Suppressor macrophage (primary cell): ENCODE results near the gene EZH1.

ENCODE experiments used
- DNase-seq, 4 experiments: peaks; one replicate each; pipeline ENCODE4 v3.0.0-alpha.2; 2020 to 2022
- total RNA-seq, 17 experiments: gene quantifications; one replicate each; lab custom pipeline; 2026; ENCODE audit warnings: mixed read lengths in 6 of 17, inconsistent platforms in 3 of 17; lab: John Stamatoyannopoulos, UW

EZH1 gene
- total RNA-seq, result 12.3 to 47.9 (median 26.1) reads per million in 17 experiments

DNA sequence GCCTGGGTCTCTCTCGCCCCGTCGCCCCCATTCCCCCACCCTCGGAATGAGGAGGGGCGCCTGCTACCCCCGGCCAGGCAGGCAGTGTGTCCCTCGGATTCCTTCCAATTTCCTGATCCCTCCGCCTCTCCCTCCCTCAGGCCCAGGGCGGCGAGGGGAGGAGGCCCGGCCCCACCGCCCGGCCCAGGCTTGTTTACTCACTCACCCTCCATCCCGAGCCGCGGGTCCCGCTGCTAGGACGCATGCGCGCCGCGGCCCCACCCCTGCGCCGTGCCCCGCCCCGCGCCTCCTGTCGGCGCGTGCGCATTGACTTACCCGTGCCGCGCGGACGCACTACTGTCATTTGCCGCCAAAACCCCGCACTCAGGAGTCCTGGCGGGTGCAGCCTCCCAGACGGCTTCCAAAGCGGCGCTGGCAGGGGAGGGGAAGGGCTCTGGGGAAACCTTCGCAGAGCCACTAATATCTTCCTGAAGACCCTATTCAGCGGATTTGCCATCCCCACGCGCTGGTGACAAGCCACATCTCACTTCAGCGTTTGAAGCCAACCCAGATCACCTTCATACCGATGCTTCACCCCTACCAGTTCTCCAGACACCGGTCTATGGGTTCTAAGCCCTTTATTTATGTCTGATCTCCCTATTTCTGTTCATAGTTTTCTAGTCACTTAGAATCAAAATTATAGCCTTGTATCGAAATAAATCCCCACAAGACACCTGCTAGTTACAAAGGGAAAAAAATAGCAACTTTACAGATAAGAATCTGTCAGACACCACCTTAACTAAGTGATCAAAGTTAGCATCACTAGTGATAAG is at the start of gene EZH1:
Gene EZH1 (minus strand): TSS at position 235 of the 812 bp plus-strand sequence. CDS start 16,099 bp downstream, outside the sequence.
- peak; percentile 94 to 98 (median 96) for DNase-seq

DNA sequence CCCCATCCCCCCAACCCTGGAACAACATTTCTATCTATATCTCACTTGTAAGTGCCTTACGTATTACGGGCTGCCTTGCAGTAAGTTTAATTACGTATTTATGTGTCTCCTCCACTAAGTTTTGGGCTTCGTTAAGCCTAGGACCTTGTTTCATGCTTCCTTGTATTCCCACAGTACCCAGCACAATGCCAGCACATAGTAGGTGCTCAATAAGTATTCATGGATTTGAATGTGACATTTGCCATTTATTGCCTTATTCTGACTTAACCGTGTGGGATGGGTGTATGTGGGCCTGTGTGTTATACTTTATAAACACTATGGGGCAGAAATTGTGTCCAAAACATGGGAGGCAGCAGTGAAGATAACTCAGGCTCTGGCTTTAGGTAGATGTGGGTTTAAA is 47.7 kb upstream of the EZH1 start:
- no peak for DNase-seq

DNA sequence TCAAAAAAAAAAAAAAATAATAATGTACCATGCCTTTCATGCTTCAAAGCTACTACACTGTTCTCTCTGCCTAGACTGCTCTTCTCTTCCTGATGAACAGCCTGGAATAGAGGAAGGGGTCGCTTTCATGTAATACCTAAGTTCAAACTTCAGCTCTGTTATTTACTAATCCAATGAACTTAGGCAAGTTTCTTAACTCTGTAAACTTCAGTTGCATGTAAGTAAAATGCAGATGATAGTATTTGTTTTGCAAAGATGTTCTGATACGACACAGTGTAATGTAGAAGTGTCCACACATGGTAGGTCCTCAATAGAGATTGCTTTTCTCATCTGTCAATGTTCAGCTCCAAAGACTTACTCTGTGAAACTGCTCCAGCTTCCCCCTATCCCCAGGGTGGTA is 47.1 kb upstream of the EZH1 start:
- DNase-seq, result no peak

DNA sequence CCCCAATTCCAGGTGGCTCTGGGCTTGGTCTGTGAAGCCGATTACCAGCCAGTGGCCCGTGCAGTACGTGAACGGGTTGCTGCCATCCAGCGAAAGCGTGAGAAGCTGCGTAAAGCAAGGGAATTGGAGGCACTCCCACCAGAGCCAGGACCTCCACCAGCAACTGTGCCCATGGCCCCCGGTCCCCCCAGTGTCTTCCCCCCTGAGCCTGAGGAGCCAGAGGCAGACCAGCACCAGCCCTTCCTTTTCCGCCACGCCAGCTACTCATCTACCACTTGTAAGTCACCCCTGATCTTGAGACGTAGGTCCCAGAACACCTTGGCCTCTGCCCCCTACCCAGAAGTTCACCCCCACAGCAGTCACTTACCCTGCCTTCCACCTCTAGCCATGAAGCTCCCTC is 42.4 kb upstream of the EZH1 start:
- DNase-seq, result no peak

DNA sequence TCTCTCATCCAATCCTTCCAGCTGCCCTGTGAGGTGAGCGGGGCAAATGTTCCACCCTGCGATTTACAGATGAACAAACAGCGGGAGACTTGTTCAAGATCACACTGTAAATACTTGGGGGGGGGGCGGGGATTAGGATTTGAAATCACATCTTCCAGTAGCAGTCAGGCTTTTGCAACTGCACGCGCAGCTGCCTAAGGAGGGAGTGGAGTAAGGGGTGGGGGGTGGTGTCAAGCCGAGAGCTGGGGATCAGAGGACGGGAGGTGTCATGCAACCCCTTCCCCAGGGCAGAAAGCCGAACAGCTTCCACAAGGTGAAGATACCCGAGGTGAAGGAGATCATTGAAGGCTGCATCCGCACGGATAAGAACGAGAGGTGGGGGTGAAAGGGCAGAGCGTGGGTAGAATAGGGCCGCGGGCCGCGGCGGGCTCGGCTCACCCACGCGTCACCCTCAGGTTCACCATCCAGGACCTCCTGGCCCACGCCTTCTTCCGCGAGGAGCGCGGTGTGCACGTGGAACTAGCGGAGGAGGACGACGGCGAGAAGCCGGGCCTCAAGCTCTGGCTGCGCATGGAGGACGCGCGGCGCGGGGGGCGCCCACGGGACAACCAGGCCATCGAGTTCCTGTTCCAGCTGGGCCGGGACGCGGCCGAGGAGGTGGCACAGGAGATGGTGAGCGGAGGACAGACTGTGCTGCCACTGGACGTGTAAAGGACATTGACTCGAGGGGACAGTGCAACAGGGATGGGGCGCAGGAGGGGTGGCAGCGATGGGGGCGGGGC is 40.2 kb upstream of the EZH1 start:
- DNase-seq, result peak; percentile 31 to 75 (median 46)

DNA sequence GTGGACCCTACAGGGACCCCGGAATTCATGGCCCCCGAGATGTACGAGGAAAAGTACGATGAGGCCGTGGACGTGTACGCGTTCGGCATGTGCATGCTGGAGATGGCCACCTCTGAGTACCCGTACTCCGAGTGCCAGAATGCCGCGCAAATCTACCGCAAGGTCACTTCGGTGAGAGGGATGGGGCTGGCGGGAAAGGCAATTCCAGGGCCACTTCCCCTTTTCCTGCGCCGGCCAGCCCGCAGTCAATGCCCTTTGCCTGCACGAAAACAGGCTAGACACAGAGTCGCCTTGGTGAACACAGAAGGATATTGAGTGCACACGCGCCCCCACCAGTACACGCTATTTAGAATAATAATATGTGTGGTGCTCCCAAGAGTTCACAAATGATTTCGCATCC is 39.6 kb upstream of the EZH1 start:
- peak; percentile 53 to 76 (median 59) for DNase-seq

DNA sequence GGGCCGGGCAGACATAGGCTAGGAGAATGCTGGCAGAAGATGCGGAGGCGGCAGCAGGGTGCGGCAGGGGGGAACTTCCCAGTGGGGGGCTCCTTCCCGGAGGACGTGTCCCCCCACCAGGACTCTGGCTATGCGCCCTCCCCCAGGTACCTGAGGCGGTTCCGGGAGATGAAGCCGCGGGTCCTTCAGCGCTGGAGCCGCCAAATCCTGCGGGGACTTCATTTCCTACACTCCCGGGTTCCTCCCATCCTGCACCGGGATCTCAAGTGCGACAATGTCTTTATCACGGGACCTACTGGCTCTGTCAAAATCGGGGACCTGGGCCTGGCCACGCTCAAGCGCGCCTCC is 38.9 kb upstream of the EZH1 start:
- no peak for DNase-seq

DNA sequence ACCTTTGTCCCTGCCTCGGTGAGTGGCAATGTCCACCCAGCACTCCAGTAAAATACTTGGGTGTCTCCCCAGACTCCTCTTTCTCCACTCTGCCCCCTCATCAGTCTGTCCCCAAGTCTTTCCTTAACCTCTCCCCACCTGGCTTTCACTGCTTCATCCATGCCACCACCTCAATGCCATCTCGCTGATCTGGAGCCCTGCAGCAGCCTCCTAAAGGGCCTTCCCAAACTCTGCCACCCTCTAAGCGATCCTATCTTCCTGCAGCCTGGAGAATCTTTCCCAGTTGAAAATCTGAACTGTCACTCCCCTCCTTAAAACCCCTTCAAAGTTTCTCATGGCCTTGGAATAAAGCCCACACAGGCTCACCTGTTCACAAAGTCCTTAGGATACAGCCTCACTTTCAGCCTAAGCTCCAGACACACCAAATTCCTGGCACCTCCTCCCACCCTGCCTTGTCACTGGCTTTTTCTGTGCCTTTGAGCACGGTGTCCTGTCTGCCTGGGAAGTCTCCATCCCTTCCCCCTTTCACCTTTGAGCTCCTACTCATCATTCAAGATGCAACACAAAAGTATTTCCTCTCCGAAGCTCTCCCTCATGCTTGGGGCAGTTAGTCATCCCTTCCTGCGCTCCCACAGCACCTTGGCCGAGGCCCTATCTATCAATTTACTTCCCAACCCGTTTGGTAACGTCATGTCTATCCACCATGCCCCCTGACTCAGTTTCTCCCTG is 38.4 kb upstream of the EZH1 start:
- peak in 1 of 4 experiments; percentile 13 for DNase-seq

DNA sequence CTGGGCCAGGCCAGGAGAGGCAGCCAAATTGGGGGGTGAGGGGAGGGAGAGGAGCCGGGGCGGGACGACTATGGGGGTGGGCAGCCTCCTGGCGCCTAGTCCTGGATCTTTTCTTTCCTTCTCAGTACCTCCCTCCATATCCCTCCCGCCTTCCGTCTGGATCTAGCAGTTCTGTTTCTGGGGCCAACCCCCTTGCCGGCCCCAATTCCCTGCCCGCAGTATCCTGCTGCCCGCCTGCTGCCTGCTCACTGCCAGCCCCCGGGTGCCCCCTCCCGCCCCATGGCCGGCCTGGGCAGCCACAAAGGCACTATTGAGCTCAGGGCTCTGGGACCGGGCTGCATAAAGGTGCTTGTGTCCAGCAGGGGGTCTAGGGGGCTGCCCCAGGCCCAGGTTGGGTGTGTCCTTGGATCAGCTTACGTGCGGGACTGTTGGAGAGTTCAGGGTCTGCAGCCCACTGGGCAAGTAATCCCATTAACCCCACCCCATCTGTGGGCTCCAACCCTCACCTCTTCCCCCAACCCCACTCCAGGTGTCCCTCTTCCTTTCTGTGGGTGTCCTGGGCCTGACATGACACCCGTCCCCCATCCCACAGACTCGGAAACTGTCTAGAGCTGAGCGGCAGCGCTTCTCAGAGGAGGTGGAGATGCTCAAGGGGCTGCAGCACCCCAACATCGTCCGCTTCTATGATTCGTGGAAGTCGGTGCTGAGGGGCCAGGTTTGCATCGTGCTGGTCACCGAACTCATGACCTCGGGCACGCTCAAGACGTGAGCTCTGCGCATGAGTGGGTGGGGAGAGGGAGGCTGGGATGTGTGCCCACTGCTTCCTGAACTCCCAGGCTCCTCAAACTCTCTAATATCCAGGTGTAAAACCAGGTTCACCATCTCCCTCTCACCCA is 37.6 kb upstream of the EZH1 start:
- no peak for DNase-seq

DNA sequence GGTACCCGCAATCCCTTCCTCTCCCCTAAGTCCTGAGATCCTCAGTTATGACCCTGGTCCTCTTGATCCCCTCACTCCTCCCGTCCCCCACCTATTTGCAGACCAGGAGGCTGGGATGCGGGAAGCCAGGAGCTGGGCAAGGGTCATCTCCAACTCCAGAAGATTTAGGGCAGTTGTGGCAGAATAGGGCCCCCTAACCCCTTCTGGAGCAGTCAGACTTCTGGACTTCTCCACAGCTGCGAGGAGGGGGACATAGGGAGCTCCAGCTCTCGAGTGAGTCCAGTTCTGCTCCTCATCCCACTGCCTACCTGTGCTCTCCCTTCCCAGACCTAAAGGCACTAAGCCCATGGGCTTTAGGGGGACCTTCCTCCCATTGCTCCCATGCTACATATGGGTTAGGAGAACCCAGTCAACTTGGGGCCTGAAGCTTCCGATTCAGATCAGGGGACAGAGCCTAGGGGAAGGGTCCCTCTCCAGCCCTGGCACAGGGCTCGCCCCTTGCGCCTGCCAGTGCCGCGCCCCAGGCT is 36.9 kb upstream of the EZH1 start:
- no peak for DNase-seq

DNA sequence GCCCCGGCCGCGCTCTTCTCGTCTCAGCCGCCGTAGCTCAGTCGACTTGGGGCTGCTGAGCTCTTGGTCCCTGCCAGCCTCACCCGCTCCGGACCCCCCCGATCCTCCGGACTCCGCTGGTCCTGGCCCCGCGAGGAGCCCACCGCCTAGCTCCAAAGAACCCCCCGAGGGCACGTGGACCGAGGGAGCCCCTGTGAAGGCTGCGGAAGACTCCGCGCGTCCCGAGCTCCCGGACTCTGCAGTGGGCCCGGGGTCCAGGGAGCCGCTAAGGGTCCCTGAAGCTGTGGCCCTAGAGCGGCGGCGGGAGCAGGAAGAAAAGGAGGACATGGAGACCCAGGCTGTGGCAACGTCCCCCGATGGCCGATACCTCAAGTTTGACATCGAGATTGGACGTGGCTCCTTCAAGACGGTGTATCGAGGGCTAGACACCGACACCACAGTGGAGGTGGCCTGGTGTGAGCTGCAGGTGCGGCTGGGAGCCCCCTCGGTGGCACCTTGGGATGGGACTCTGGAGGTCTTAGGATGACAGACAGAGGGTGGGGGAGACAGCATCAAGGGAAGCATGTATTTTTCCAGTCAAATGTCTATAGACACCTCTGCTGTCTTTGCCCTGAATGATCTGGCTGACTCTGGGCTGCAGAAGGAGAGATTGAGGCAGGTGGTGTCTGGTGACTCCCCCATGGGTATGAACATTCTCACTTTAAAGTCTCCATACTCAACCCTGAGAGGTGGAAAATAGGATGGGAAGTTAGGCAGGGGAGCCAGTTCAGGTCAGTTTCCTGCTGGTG is 36.2 kb upstream of the EZH1 start:
- DNase-seq, result no peak

DNA sequence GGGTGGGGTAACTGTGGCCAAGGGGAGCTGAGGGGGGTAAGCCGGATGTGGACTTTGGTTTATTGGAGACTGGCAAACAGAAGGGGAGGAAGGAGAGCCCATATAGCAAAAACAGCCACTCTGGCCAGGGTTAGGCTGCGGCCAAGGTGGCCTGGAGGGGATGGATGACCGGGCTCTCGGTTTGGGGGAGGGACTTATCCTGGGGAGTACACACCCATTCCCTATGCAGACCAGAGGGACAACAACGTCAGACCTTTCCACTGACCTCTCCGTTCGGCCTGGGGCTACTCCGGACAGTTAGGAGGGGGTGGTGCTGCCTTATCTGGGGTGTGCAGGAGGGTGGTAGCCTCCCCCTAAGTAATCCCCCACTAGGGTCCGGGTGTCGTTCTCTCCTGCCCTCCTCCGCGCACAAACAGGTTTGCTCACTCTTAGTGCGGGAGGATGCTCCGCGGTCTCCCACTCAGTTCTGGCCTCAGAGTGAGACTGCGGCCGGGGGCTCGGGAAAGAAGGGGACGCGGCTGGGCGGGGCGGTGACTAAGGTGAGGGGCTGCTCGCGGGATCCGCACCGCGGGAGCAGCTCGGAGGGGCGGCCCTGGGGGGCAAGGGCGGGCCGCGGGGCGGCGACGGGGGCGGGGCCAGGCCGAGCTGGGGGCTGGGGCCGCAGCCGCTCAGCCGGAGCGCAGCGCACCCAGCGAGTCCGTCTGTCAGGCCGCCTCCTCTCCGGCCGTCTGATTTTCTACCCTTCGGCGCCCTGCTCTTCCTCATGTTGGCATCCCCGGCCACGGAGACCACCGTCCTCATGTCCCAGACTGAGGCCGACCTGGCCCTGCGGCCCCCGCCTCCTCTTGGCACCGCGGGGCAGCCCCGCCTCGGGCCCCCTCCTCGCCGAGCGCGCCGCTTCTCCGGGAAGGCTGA is 35.4 kb upstream of the EZH1 start, which contains the start of gene WNK4:
Gene WNK4 (plus strand): TSS at position 675 of the 915 bp plus-strand sequence. CDS start 89 bp downstream, at position 764.
- no peak for DNase-seq

DNA sequence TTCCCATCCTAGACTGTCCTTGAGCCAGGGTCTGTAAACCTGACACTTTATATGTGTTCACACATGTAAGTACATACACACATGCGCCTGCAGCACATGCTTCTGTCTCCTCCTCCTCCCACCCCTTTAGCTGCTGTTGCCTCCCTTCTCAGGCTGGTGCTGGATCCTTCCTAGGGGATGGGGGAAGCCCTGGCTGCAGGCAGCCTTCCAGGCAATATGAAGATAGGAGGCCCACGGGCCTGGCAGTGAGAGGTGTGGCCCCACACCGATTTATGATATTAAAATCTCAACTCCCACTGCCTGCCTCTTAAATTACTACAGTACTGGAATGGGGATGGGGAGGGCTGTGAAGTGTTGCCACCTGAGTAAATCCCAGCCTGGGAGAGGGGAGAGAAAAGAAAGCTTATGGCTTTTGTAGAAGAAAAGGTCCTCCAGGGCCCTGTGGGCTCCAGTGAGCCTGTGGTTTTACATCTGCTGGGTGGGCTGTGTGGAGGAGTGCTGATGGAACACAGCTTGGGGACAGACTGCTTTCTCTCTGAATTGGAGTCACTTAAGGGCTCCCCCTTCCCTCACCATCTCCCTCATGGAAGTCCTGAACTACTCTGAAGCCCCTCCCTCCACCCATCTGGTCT is 34.6 kb upstream of the EZH1 start:
- no peak for DNase-seq

DNA sequence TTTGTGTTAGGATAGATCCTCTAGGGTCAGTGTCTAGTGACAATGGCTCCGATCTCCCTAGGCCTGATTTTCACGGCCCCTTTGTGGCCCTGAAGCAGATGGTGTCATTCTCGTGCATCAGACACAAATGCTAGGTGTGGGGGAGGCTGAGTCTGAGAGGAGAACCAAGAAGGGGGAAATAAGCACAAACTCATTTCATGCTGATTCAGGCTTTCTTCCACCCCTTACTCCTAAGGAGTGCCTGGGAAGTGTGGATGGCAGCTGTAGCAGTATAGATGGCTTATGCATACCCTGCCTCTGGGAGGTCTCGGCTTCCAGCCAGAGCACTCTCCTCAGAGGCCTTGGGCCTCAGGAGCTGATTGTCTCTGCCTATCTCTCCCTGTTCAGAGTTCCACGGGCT is 33.7 kb upstream of the EZH1 start:
- DNase-seq, result no peak

DNA sequence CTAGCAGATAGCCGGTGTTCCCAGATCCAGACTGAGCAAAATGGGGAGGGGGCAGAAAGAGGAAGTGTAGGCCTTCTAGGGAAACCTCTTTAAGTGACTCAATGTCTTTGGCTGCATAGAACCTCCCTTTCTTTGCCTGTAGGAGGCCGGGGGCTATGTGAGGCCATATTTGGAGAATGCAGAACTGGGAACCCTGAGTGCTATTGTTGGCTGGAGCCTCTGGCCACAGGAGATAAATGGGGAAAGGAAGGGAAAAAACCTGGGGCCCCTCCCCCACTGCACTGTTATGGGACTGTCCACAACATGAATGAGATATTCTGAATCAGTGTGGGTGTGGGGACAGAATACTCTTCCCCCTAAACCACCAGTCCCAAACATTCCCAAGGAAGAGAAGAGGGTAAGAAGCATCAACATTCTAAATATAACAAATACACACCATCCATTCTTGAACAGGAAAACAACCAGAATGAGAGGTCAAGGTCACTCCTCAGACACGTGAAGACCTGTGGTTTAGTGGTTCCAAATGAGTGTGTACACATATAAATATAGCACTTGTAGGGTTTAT is 30.8 kb upstream of the EZH1 start:
- DNase-seq, result peak; percentile 53 to 79 (median 64)

DNA sequence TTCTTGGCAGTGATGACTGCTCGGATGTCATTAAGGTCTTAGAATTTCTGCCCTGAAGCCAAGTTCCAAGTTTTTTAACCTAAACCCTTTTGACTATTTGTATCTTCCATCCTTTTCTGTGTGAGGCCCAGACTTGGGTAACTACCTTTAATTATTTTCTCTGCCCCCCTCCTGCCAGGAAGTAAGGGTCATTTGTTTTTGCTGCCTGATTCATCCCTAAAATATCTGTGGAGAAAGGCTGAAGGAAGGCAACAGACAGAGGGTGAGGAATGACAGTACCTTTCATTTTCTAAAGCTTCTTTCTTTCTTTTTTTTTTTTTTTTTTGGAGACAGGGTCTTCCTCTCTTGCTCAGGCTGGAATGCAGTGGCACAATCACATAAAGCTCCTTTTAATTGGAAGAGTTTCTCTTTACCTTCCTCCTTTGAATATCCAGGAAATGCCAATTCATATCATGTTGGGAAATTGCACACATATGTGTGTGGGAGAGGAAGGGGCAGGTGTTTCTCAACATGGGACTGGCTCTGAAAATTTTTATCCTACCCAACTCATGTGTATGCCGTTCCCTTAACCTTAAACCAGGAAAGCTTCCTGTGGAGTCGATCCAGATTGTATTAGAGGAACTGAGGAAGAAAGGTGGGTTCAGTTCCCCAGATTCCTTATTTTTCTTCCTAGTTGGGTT is 29.4 kb upstream of the EZH1 start:
- no peak for DNase-seq

DNA sequence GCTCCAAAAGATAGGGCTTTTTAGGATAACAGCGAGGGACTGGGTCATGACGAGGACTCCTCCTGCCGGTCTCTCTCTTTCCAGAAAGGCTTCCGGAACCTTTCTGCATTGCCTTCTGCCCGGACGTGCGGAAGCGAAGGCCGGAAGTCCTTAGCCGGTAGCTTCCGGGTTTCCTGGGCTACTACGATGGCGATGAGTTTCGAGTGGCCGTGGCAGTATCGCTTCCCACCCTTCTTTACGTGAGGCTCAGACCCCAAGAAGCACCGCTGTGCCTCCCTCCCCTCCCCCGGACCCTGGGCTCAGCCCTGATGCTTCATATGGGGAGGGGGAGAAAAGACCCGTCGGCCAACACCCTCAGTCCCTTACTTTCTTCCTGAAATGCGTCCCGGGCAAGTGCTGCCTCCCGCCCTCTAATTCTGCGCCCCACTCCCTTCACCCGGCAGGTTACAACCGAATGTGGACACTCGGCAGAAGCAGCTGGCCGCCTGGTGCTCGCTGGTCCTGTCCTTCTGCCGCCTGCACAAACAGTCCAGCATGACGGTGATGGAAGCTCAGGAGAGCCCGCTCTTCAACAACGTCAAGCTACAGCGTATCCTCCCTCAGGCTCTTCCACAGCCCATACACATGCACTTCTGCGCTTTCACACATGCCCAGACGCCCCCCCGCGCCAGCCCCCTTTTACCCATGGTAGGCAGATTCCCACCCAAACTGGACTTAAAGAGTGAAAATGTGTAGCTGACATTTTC is 28.6 kb upstream of the EZH1 start, which contains the start of gene VPS25:
Gene VPS25 (plus strand): TSS at position 160 of the 746 bp plus-strand sequence. CDS start 27 bp downstream, at position 187.
- peak; percentile 83 to 91 (median 90) for DNase-seq
